NAMALWA (cell line): ENCODE results near the gene FANCM.
"Not testable (repeated sequence)": the region's sequence is repeated elsewhere in the genome, so short reads cannot be mapped to it uniquely, and the experiment has no call there.

Experiments
- DNase-seq: peaks from one replicate; pipeline ENCODE4 v3.0.0-alpha.2; 2015; ENCODE audit warnings: low spot score

FANCM gene

GRCh38 chr14:45135659-45136395 is at the start of gene FANCM:
Gene FANCM, plus strand, starts transcription at chr14:45135930. Its CDS starts 102 bp downstream, at chr14:45136032.
- DNase-seq: peak; percentile 92

- DNase-seq: no peak
Measured at GRCh38 chr14:45089813-45090212, 45.9 kb upstream of the FANCM start.

GRCh38 chr14:45091710-45092109 is 44.0 kb upstream of the FANCM start:
- no peak for DNase-seq

- no peak for DNase-seq
Measured at GRCh38 chr14:45094275-45094674, 41.5 kb upstream of the FANCM start.

GRCh38 chr14:45095143-45095542 is 40.6 kb upstream of the FANCM start:
- DNase-seq: no peak

- no peak for DNase-seq
Measured at GRCh38 chr14:45096218-45096617, 39.5 kb upstream of the FANCM start.

- no peak for DNase-seq
Measured at GRCh38 chr14:45103806-45104205, 31.9 kb upstream of the FANCM start.

GRCh38 chr14:45104561-45104960 is 31.2 kb upstream of the FANCM start:
- DNase-seq: no peak

GRCh38 chr14:45112896-45113781 is 22.6 kb upstream of the FANCM start:
- DNase-seq: no peak

GRCh38 chr14:45114327-45114726 is 21.4 kb upstream of the FANCM start:
- DNase-seq: no peak

GRCh38 chr14:45118594-45118993 is 17.1 kb upstream of the FANCM start:
- DNase-seq: no peak

GRCh38 chr14:45120096-45120495 is 15.6 kb upstream of the FANCM start:
- DNase-seq: no peak

GRCh38 chr14:45123271-45123670 is 12.5 kb upstream of the FANCM start:
- no peak for DNase-seq

GRCh38 chr14:45125754-45126153 is 10.0 kb upstream of the FANCM start:
- no peak for DNase-seq

- no peak for DNase-seq
Measured at GRCh38 chr14:45128963-45129629, 6.6 kb upstream of the FANCM start.

- no peak for DNase-seq
Measured at GRCh38 chr14:45133683-45134050, 2.1 kb upstream of the FANCM start.

- DNase-seq: peak; percentile 96
Measured at GRCh38 chr14:45134051-45134958, 1.4 kb upstream of the FANCM start, which contains the start of gene FKBP3. Gene FKBP3, minus strand, starts transcription at chr14:45134481. Its CDS starts 25 bp downstream, at chr14:45134456.

- peak; percentile 26 for DNase-seq
Measured at GRCh38 chr14:45135156-45135555, 574 bp upstream of the FANCM start.

GRCh38 chr14:45136399-45136798 is 669 bp downstream of the FANCM start:
- no peak for DNase-seq

- no peak for DNase-seq
Measured at GRCh38 chr14:45140661-45141187, 5.0 kb downstream of the FANCM start.

GRCh38 chr14:45142083-45142482 is 6.4 kb downstream of the FANCM start:
- DNase-seq: not testable (repeated sequence)
